SK-N-SH treated with all-trans-retinoic acid at 6 μM for 48 hours (cell line): ENCODE results near the gene NPIPB5.
"Not testable (repeated sequence)": the region's sequence is repeated elsewhere in the genome, so short reads cannot be mapped to it uniquely, and the experiment has no call there.

ENCODE experiments used
- ARNTL ChIP-seq: fragments of 450-650 bp; formaldehyde crosslinking; IDR thresholded peaks from 2 replicates; pipeline ENCODE4 v1.5.0; 2020; ENCODE audit warnings: low read depth, mild to moderate bottlenecking, moderate library complexity, borderline replicate concordance
- BACH2 ChIP-seq: fragments of 250-450 bp; sonication (Bioruptor Pico); IDR thresholded peaks from 2 replicates; pipeline ENCODE4 v1.9.0; 2021; ENCODE audit warnings: mild to moderate bottlenecking, borderline replicate concordance
- CSRNP3 ChIP-seq: fragments of 250-450 bp; sonication (Bioruptor Pico); IDR thresholded peaks from 2 replicates; pipeline ENCODE4 v1.5.1; 2021; ENCODE audit warnings: mild to moderate bottlenecking, moderate library complexity
- ESRRG ChIP-seq: fragments of 250-450 bp; sonication (Bioruptor Pico); IDR thresholded peaks from 2 replicates; pipeline ENCODE4 v1.6.1; 2021; ENCODE audit warnings: mild to moderate bottlenecking
- ISL1 ChIP-seq: fragments of 250-450 bp; sonication (Bioruptor Pico); IDR thresholded peaks from 2 replicates; pipeline ENCODE4 v2.1.2; 2022; ENCODE audit warnings: mild to moderate bottlenecking, moderate library complexity
- PATZ1 ChIP-seq: fragments of 250-450 bp; sonication (Bioruptor Pico); IDR thresholded peaks from 2 replicates; pipeline ENCODE4 v1.8.0; 2020; ENCODE audit warnings: mild to moderate bottlenecking, moderate library complexity, borderline replicate concordance
- PPARA ChIP-seq: fragments of 250-450 bp; sonication (Bioruptor Pico); IDR thresholded peaks from 2 replicates; pipeline ENCODE4 v1.5.0; 2020; ENCODE audit warnings: mild to moderate bottlenecking, borderline replicate concordance
- RARB ChIP-seq: fragments of 250-450 bp; sonication (Bioruptor Pico); IDR thresholded peaks from 2 replicates; pipeline ENCODE4 v1.8.0; 2021; ENCODE audit warnings: mild to moderate bottlenecking, moderate library complexity
- TCF4 ChIP-seq: fragments of 250-450 bp; sonication (Bioruptor Pico); IDR thresholded peaks from 2 replicates; pipeline ENCODE4 v1.8.0; 2021; ENCODE audit warnings: mild to moderate bottlenecking, moderate library complexity, borderline replicate concordance
- TOX ChIP-seq: fragments of 250-450 bp; sonication (Bioruptor Pico); IDR thresholded peaks from 2 replicates; pipeline ENCODE4 v1.8.0; 2021; ENCODE audit warnings: mild to moderate bottlenecking, moderate library complexity, borderline replicate concordance
- TSHZ2 ChIP-seq: fragments of 250-450 bp; sonication (Bioruptor Pico); IDR thresholded peaks from 2 replicates; pipeline ENCODE4 v1.5.0; 2020; ENCODE audit warnings: mild to moderate bottlenecking, moderate library complexity
- ZC3H10 ChIP-seq: fragments of 250-450 bp; sonication (Bioruptor Pico); IDR thresholded peaks from 2 replicates; pipeline ENCODE4 v1.5.1; 2021; ENCODE audit warnings: mild to moderate bottlenecking, moderate library complexity
- ZFP30 ChIP-seq: fragments of 450-650 bp; formaldehyde crosslinking; IDR thresholded peaks from 2 replicates; pipeline ENCODE4 v1.5.0; 2022; ENCODE audit warnings: mild to moderate bottlenecking, moderate library complexity
- ZNF8 ChIP-seq: fragments of 450-650 bp; formaldehyde crosslinking; IDR thresholded peaks from 2 replicates; pipeline ENCODE4 v1.5.0; 2020; ENCODE audit warnings: mild to moderate bottlenecking, moderate library complexity

- TF ChIP-seq ISL1 (CRISPR knock-in tag); ZC3H10; TSHZ2; TOX (CRISPR knock-in tag); RARB (CRISPR knock-in tag); PATZ1 (CRISPR knock-in tag); ESRRG (CRISPR knock-in tag); CSRNP3 (CRISPR knock-in tag); ZFP30 (CRISPR knock-in tag); PPARA (CRISPR knock-in tag); ZNF8 (CRISPR knock-in tag); TCF4 (CRISPR knock-in tag); ARNTL (CRISPR knock-in tag); BACH2 (CRISPR knock-in tag): not testable (repeated sequence)
These were observed 41.0 kb downstream of the NPIPB5 start for GRCh38 chr16:22551651-22552050.
